ENCODE measurements around the gene C11orf98. TPM values are rescaled to one million over a fixed set of nuclear protein-coding genes. Genes with fewer than 3 reads are reported as not detected.
"Not testable (repeated sequence)": the region's sequence is repeated elsewhere in the genome, so short reads cannot be mapped to it uniquely, and the experiment has no call there.

Gene C11orf98
- total and polyA plus RNA-seq, 2 donors (not counting 1 experiment from before 2014, with no cell fraction given): 41.5 to 48.1 TPM

DNA sequence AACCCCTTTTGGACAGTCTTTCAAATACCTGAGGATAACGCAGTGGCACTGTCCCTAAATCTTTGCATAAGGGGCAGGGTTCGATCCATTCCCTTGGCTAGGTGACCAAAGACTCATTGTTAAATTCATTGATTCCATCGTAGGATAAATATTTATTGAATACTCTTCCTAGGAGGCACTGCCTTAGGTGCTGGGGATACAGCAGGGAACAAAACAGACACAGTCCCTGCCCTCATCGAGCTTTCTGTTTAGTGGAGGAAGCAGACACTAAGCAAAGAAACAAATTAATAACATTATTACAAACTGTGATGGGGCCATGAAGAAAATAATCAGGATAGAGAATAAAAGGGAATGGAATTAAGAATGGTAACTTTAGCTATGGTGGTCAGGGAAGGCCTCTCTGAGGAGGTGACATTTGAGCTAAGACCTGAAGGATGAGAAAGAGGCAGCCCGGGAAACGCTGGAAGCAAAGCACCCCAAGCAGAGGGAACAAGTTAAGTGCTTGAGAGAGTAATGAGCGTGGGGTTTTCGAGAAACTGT is 43.9 kb downstream of the C11orf98 start:
- H3K36me3 ChIP-seq (replicated peaks in 1 of 2; ENCODE audit: control extremely low read depth in 1 of 2, control insufficient read depth in 1 of 2, extremely low read depth in 1 of 2, insufficient read depth in 2 of 2, low read length in 1 of 2): peaks cover 1 to 28% of the 10 kb centered on the region in 2 experiments
- peak overlapping the region; percentile 95 for H3K27ac Mint-ChIP-seq
- H3K4me1 Mint-ChIP-seq: peaks cover 23% of the 10 kb centered on the region
- TF ChIP-seq, protein P1, sequence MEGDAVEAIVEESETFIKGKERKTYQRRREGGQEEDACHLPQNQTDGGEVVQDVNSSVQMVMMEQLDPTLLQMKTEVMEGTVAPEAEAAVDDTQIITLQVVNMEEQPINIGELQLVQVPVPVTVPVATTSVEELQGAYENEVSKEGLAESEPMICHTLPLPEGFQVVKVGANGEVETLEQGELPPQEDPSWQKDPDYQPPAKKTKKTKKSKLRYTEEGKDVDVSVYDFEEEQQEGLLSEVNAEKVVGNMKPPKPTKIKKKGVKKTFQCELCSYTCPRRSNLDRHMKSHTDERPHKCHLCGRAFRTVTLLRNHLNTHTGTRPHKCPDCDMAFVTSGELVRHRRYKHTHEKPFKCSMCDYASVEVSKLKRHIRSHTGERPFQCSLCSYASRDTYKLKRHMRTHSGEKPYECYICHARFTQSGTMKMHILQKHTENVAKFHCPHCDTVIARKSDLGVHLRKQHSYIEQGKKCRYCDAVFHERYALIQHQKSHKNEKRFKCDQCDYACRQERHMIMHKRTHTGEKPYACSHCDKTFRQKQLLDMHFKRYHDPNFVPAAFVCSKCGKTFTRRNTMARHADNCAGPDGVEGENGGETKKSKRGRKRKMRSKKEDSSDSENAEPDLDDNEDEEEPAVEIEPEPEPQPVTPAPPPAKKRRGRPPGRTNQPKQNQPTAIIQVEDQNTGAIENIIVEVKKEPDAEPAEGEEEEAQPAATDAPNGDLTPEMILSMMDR (IDR thresholded peaks at IDR 0.05): no peak
- TF ChIP-seq EZH2 (IDR thresholded peaks at IDR 0.05; ENCODE audit: borderline replicate concordance, insufficient read depth, low read depth, low read length, poor library complexity, severe bottlenecking): no peak
- peak overlapping the region; percentile 88 to 98 for H3K27ac ChIP-seq (ENCODE audit: low read length in 2 of 2)
- H3K79me2 ChIP-seq (ENCODE audit: control insufficient read depth, insufficient read depth, low read length): peaks cover 23% of the 10 kb centered on the region
- POLR2A ChIA-PET: interaction anchor here (0.6 to 3.6 kb wide), 12 partner anchors 18 to 1689 kb away, joined by 3 to 33 read pairs (median 8); partner anchors contain the start of genes C11orf98, CSKMT, EEF1G and INTS5
- H3K27me3 Mint-ChIP-seq: no peaks in the 10 kb centered on the region
- H3K4me1 ChIP-seq (ENCODE audit: control insufficient read depth in 2 of 2, insufficient read depth in 2 of 2, low read length in 2 of 2): peaks cover 11 to 19% of the 10 kb centered on the region in 2 donors
- H4K20me1 ChIP-seq (ENCODE audit: control insufficient read depth, insufficient read depth, low read length, poor library complexity, severe bottlenecking): peaks cover 11% of the 10 kb centered on the region
- intact Hi-C loops (cut with micrococcal nuclease): no loop called here
- no peaks in the 10 kb centered on the region for H3K9me3 ChIP-seq (ENCODE audit: control extremely low read depth in 1 of 3, control insufficient read depth in 2 of 3, insufficient read depth in 1 of 3, low read length in 2 of 3)
- H3K9ac ChIP-seq (ENCODE audit: low read length): peak overlapping the region; percentile 93
- H3K27me3 ChIP-seq (replicated peaks in 1 of 4; ENCODE audit: control extremely low read depth in 1 of 4, control insufficient read depth in 3 of 4, insufficient read depth in 4 of 4, low read length in 3 of 4): no peaks in the 10 kb centered on the region
- DNase-seq: no peak
- peak overlapping the region; percentile 80 to 93 (median 88) for H3K4me3 ChIP-seq (ENCODE audit: control extremely low read depth in 1 of 5, extremely low read depth in 1 of 5, insufficient read depth in 1 of 5, low read depth in 2 of 5, low read length in 4 of 5)
- peak overlapping the region; percentile 98 for H3K4me3 Mint-ChIP-seq
- WGBS (ENCODE audit: insufficient coverage): 18% methylated on average over 5 of the region's 8 CpGs
- H2AFZ ChIP-seq (ENCODE audit: insufficient read depth, low read depth, low read length, poor library complexity, severe bottlenecking): peak overlapping the region; percentile 85
- H3K9me3 Mint-ChIP-seq (ENCODE audit: insufficient read depth): no peaks in the 10 kb centered on the region
- ATAC-seq (ENCODE audit: low read depth): no peak
- CTCF ChIA-PET: interaction anchor here (0.7 to 4.4 kb wide), 12 partner anchors 8 to 260 kb away, joined by 3 to 35 read pairs (median 5); partner anchors contain the start of genes EML3, LBHD1, ROM1 and SLC3A2
- H3K4me2 ChIP-seq (replicated peaks; ENCODE audit: low read depth, low read length, poor library complexity, severe bottlenecking): peak overlapping the region; percentile 92

DNA sequence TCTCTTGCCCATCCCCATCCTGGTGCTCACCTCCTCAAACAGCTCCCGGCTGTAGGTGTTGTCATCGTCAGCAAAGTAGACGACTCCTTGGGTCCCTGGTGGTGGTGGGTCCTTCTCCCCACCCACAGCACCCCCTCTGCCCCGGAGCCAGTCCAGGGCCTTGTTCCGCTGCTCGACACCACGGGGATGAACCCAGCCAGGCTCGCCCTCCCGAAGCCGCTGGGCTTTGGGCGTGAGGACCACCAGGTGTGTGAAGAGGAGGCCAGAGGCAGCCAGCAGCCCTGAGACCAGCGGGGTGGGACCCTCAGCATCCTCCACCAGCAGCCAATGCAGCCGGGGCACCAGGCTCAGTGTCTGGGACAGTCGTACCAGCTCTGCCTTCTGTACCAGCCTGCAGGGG is 48.1 kb downstream of the C11orf98 start:
- H3K79me2 ChIP-seq (ENCODE audit: control insufficient read depth, insufficient read depth, low read length): peaks cover 36% of the 10 kb centered on the region
- H3K9me3 ChIP-seq (ENCODE audit: control extremely low read depth in 1 of 3, control insufficient read depth in 2 of 3, insufficient read depth in 1 of 3, low read length in 2 of 3); POLR2A ChIA-PET; H3K27me3 ChIP-seq (replicated peaks in 1 of 4; ENCODE audit: control extremely low read depth in 1 of 4, control insufficient read depth in 3 of 4, insufficient read depth in 4 of 4, low read length in 3 of 4); H3K27ac ChIP-seq (ENCODE audit: low read length in 2 of 2); intact Hi-C loops (cut with micrococcal nuclease); H3K4me2 ChIP-seq (replicated peaks; ENCODE audit: low read depth, low read length, poor library complexity, severe bottlenecking); CTCF ChIA-PET; H3K4me3 ChIP-seq (ENCODE audit: control extremely low read depth in 1 of 5, extremely low read depth in 1 of 5, insufficient read depth in 1 of 5, low read depth in 2 of 5, low read length in 4 of 5); H2AFZ ChIP-seq (ENCODE audit: insufficient read depth, low read depth, low read length, poor library complexity, severe bottlenecking); H3K27ac Mint-ChIP-seq; H3K27me3 Mint-ChIP-seq; DNase-seq; H3K9ac ChIP-seq (ENCODE audit: low read length); ATAC-seq (ENCODE audit: low read depth); H3K9me3 Mint-ChIP-seq (ENCODE audit: insufficient read depth); H3K4me3 Mint-ChIP-seq: not testable (repeated sequence)
- H3K36me3 ChIP-seq (replicated peaks in 1 of 2; ENCODE audit: control extremely low read depth in 1 of 2, control insufficient read depth in 1 of 2, extremely low read depth in 1 of 2, insufficient read depth in 2 of 2, low read length in 1 of 2): peaks cover 0 to 19% of the 10 kb centered on the region in 2 experiments
- 97% methylated on average over 6 of the region's 14 CpGs for WGBS (ENCODE audit: insufficient coverage)
- peaks cover 11% of the 10 kb centered on the region for H4K20me1 ChIP-seq (ENCODE audit: control insufficient read depth, insufficient read depth, low read length, poor library complexity, severe bottlenecking)
- H3K4me1 Mint-ChIP-seq: peaks cover 21% of the 10 kb centered on the region
- H3K4me1 ChIP-seq (ENCODE audit: control insufficient read depth in 2 of 2, insufficient read depth in 2 of 2, low read length in 2 of 2): peaks cover 11 to 20% of the 10 kb centered on the region in 2 donors
